Embryonic facial prominence (tissue), 1 donor: ENCODE measurements around the gene ASF1B.
A peak's percentile ranks its signal among the peaks of the same experiment; 100 is the strongest.

Experiments used
- DNase-seq: peaks from one replicate; pipeline ENCODE4 v3.0.0-alpha.2; 2016; ENCODE audit errors: extremely low spot score

ASF1B gene

DNA sequence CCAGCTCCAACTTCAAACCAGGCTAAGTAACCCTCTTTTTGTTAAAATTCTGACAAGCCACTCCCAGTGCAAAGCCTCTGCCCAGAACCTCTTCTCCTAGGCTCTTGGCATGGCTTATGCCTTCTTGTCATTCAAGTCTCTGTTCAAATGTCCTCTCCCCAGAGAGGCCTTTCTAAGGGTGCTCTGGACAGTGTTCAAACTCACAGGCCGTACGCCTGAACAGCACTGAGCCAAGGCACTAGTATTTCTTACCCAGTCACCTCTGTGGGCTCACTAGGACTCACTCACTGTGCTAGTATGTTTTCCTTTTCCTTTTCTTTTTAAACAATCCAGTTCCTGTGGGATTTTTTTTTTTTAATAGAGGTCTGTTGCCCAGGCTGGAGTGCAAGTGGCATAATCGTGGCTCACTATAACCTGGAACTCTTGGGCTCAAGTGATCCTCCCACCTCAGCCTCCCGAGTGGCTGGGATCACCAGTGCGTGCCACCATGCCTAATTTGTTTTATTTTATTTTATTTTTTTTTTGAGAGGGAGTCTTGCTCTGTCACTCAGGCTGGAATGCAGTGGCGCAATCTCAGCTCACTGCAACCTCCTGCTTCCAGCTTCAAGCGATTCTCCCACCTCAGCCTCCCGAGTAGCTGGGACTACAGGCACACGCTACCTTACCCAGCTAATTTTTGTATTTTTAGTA lies 2.3 kb upstream of the ASF1B start:
- no peak for DNase-seq

DNA sequence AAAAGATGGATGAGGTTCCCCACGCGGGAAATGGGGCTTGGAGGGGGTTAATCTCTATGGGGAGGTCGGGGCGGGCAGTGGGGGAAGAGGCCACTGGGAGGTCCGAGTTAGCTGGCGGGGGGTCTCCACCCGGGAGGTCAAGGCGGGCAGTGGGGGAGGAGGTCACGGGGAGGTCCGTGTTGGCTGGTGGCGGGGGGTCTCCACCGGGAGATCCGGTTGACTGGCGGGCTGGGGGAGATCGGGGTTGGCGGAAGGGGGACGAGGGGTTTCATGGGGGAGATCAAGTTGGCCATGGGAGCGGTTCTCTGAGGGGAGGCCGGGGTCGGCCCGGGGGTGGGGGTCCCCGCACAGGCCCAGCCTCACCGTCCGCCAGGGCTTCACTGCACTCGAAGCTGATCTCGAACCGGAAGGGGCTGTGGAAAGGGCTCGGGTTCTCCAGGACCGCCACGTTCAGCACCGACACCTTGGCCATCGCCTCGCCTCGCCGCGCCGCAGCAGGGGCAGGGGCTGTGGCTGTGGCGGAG lies 342 bp downstream of the ASF1B start:
- DNase-seq: no peak

DNA sequence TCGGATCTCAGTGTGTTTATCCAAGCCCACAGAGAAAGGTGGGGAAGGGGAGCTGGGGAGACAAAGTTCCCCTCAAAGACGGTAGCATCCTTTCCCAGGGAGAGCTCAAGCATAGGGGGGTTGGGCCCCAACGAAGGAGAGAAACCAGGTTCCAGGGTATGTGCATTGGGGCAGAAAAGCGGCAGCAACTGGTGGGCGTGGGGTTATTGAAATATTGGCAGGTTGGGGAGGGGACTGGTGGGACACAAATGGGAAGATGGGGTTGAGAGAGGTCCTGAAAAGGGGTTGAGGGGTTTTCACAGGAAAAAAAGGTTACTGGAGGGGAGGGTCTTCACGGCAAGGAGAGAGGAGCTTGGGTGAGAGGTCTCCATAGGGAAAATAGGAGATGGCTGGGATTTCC lies 1.0 kb downstream of the ASF1B start:
- DNase-seq: no peak

DNA sequence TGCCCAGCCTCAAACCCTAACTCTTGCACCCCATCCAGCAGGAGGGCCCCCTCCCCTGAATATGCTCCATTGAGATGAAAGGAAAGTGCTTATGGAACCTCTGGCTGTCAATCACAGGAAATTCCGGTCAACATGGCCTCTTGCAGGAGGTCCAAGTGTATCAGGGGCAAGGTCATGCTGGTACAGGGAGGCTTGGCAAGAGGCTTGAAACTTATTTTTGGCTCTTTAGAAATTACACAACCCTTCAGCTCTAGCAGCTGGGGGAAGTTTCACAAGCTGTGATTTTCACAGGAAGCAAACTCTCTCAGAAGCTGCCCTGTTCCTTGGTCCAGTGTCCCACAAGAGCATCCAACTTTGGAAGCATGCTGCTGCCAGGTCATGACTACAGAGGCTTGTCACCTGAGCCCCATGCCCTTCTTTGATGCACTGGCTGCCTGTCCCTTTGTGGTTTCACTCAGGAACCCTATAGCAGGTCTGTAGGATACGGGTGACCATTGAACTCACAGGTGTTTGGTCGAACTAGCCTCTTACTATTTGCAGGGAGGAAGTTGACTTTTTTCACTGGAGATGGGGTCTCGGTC lies 8.4 kb downstream of the ASF1B start:
- DNase-seq: no peak

DNA sequence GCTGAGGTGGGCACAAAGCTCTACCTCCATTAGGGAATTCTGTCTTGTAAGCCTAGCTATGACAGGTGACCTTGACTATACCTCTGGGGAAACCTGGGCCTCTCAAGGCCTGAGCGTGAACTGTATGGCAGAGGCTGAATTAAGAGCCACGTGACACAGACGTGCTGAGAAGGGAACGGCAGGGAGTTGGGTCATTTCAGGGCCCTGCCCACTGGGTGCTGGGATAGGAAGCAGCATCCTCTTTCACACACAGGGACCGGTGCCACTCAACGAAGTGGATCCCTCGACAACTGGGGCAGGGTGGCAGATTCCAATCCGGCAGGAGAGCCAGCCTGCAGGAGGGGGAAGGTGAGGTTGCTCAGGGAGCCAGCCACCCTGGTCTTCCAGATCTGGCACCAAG lies 9.2 kb downstream of the ASF1B start:
- no peak for DNase-seq

DNA sequence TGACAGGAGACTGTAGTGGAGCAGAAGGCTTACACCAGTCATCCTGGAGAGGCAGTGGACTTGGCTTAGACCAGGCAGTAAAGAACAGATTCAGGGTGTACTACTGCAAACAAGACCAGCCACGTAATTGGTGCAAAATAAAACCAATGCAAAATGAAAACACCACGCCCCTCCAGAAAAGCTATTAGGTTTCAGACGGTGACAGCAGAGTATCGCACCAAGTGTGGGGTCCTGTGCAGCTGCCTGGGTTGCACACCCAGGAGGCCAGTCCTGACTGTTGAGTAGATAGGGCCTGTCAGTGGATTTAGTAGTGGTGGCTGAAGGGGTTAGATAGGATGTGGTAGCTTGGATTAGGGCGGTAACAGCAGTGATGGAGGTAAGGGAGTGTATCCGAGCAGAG lies 13.5 kb downstream of the ASF1B start:
- DNase-seq: no peak

DNA sequence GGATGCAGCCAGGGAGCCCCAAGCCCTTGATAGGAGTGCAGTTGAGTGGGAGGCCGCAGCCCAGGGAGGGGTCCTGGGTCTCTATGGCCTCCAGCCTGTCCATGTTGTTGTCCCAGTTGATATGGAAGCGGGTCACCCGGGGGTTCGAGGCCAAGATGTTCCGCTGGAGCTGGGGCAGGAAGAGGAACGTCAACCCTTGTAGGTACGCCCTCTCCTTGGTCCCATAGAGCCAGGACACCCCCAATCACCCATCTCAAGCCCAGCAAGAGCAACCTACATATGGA lies 15.9 kb downstream of the ASF1B start:
- no peak for DNase-seq

DNA sequence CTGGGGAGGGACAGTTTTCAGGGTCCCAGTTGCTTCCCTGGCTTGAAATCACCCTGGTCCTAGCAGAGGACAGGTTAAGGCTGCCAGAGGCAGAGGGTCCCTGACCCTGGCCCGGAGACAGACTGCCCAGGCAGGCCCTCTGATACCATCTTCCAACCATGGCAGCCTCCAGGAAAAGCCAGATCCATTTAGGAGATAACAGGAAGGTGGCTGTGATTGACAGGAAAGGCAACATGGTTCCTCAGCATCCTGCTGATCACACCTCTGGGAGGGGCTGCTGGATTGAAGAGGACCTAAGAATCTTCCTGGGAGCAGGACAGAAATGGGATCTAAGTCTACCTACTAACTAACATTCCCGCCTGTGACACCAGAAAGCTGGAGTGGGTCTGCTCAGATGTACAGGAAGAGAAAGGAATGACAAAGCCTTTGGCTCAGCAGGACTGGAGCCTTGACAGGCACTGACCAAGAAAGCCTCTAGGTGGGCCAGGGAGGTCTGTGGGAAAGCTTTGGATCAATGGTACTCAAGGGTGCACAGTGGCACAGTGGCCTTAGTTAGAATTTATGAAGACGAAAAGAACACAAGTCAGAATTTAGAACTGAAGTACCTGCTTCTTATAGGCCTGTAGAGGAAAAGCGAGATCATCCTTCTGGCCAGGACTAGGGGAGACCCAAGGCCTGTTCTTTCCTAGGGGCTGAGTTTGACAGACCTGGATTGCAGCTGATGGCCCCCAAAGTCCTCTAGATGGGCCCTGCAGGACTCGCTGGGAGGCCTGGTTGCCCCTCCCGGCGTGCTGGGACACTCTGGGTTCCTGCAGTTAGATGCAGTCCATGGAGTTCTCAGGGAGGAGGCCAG lies 16.5 kb downstream of the ASF1B start:
- no peak for DNase-seq

DNA sequence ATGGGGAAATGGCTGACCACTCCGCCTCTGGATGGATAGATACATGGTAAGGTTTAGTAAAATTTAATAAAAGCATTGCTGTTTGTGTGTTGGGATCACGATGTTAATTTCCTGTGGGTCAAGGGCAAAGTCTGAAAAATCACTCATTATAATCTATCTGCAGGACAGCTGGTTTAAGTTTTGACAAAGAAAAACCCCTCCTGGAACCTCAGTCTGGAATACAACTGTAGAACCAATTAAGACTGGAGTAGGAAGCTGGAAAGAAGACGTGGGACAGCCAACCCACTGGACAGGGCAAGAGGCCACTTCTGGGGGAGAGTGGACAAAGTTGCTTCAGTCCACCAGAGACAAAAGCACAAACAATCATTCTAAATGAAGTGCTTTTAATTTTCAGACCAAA lies 17.2 kb downstream of the ASF1B start:
- DNase-seq: no peak

DNA sequence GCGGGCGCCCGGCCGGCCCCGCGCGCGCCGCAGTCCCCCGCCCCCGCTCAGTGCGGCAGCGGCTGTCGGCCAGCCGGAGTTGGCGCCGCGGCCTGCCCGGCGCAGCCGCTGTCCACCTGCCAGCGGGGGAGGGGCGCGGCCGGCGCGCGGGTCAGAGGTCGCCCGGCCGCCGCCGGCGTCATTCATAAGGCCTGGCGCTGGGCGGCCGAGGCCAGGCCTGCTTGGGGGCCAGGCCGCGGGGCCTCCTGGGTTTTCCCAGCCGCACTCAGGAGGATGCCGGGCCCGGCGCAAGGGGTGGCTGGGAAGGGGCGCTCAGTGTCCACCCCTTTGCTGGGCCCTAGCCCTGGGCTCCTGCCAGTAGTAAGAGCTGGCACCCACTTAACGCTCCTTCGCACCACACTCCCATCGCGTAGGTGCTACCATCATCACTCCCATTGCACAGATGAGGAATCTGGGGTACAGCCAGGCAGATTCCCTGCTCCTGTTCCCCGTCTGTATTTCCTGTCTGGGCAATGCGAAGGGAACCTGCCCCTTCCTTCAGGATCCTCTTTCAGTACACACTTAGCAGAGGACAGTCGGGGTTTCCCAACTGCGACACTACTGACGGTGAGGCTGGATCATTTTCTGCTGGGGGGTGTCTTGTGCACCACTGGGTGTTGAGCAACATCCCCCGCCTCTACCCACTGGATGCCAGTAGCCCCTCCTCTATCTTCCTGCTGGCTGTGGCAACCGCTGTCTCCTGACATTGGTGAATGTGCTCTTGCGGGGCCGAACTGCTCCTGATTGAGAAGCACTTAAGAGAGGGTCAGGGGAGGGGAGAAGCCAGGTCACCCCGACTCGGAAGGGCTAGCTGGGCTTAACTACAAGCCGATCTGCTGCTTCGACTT lies 18.0 kb downstream of the ASF1B start:
- no peak for DNase-seq

DNA sequence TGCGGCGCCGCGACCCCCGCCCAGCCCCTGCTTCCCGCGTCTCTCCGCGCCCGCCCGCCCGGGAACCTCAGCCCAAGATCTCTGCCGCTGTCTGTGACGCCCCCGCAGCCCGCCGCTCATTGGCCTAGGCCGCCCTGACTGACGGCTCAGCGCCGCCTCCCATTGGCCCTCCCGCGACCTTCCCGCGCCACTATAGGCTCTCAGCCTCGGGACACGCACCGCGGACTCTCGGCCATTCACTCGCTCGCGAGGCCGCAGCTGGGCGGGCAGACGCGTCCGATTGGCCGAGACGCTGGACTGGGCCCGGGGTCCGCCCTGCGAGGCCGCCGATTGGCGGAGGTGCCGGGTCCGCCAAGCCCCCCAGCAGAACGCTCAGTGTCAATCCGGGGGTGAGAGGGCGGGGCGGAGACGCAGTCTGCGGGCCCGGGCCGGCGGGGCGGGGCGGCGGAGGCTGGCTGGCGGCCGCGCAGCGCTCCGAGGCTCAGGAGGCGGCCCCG lies 18.7 kb downstream of the ASF1B start, which contains the start of gene PRKACA:
Gene PRKACA (minus strand): TSS at position 95 of the 497 bp plus-strand sequence. CDS start 215 bp downstream, outside the sequence.
- peak; percentile 96 for DNase-seq

DNA sequence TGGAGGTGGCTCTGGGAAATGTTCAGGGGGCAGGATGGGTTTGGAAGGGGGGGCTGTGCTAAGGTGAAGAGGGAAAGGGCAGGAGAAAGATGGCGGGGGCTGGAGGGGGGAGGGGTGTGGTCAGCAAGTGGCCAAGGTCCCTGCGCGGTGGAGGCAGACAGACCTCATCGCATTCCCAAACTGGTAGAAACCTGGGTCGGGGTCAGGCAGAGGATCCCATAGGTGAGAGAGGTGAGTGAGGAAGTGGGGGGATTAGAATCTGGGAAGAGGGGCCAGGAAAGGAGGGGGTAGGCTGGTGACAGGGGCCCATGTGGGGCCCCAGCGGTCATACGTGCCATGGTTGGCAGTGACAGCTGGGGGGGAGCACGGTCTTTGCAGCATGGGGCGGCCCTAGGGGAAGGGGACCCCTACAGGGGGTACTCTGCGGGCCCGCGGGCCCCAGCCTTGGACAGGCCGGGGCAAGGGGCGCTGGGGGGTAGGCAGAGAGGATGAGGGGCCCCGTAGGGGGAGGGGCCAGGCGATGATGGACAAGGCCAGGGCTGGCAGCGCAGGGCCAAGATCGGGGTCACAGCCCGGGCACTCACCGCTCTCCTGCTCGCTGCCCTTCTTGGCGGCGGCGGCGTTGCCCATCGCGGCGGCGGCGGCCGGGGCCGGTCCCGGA lies 19.3 kb downstream of the ASF1B start:
- no peak for DNase-seq

DNA sequence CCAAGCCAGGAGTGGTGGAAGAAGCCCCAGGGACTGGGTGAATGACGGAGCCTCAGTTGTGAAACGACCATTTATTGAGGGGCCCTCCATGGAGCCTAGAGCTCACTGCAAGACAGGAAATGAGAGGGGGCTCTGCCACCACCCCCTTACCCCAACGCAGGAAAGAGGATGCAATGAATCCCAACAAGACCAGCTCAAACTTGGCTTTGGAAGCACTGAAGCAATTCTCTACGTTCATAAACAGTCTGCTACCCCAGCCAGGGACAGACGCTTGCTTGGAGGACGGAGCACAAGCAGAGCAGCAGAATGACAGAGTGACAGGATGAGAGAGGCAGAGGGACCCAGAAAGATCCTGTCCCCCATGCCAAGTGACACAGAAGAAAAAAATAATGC lies 19.9 kb downstream of the ASF1B start:
- DNase-seq: no peak

DNA sequence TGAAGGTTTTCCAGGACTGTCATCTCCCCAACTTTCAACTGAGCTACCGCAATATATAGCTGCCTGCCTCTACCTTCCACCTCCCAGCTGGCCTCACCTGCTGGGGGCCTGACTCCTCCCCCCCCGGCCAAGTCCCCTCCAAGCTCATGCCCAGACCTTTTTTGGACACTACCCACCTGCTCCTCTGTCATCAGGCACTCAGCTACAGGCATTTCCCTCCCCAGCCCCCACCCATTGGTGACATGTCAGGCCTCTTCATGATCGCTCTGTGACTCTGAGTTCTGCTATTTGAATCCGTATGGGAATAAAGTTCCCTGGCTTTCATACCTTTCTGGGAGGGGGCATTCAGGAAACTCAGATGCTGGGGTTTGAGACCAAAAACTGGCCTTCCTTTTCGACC lies 20.6 kb downstream of the ASF1B start:
- DNase-seq: no peak

DNA sequence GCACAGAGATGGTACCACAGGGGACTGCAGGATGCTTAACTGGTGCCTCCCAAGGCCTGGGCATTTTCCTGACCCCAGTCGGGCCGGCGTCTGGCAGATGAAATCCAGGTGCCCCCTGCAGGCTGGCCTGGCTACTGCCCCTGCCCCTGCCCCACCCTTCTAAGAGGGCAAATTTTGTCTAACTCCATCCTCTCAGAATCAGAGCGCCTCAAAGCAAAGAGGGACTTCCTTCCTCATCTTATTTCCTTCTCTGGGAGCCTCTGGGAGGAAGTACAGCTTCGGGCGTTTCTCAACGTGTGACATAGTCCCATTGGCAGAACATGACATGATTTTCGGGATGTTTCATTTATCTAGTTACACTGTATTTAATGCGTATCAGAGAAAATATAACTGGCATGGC lies 21.5 kb downstream of the ASF1B start:
- no peak for DNase-seq

DNA sequence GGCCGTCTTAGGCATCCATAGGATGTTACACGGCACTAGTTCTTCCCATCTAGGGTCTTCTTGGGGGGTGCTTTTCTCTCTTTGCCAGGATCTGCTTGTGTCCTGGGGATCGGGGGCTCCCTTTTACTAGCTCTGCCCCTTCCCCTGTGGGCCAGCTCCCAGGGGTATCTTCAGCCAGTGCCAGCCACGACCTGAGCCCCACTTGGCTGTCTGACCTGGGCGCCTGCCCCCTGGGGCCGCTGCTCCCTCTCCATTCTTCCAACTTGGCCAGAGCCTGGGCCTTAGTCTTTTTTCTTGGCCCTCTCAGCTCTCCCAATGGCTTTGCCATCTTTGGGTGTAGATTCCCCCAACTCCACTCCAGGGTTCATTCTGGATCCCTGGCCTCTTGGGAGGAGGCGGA lies 21.9 kb downstream of the ASF1B start:
- no peak for DNase-seq

DNA sequence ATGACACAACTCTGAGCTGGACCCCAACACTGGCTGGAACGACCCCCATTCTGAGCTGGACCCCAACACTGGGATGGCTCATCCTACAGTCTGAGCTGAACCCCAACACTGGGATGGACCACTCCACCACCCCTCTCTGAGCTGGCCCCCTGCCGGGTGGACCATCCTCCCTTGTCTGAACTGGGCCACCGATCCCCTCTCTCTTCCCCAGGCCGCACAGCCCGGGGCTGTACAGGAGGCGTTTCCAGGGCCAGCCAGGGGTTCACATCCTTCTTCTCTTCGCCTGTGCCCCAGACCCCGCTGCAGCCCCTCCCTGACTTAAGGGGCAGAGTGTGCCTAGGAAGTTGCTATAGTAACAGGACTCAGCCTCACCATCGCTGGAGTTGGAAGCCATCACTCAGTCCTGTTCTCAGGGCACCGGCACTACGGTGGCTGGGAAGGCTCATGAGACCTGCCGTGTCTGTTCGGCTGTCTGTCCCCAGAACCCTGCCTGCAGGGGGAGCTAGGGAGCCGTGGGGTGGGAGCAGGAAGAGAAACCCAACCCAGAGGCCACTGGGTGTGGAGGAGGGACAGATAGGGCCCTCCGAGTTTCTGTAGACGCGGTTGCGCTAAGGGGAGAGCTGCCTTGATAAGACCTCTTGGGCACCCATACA lies 22.5 kb downstream of the ASF1B start:
- no peak for DNase-seq

DNA sequence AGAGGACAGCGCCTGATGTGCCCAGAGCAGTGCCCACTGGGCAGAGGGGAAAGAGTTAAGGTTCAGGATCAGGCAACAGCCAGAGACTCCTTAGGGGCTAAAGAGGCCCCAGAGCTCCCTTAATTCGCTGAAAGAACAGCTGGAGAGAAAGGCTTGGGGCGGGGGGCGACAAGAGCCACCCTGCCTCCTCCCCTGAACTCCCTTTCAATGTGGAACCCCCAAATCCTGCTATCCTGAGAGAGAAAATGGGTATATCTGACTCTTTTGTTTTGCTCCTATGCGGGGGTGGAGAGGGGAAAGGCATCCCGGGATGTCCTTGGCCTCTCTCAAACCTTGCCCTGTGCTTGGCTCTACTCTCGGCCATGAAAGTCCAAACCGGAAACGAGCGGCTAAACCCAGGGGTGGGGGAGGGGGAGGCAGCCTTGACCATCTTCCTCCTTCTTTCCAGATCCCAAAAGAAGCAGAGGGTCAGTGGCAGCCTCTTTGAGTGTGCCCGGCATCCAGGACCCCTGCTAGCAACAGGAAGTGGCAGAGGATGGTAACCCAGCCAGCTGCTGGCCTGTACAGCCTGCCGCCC lies 23.5 kb downstream of the ASF1B start:
- no peak for DNase-seq

DNA sequence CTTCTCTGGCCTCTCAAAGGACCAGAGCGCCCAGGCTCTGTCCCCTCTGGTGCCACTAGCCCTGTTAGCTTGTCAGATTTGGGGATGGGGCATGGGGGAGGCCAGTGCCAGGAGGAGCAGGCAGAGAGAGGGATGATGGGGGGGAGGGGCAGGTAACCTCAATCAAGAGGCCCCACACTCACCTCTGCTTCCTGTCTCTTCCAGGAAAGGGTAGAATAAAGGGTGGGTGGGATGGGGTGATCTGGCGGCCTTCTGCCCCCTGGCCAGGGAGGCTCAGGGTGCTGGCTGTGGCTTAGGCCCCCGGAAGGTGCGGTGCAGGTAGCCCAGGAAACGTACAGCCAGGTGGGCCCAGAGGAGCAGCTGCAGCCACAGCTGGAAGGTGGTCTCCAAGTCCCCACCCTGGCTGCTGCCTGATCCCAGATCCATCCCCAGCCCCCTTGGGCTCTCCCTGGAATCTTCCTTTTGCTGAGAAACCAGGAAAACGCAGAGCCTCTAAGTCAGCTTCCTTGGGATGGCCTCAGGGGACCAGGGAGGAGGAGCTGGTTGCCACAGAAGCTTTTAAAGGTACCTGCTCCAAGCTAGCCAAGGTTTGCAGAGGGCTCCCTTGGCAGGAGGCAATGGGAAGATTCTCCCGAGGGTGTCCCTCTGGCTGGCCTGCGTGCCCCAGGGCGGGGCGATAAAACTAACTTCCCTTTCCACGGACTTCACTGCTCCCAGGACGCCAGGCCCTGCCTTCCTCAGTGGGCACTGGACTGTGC lies 24.2 kb downstream of the ASF1B start:
- no peak for DNase-seq

DNA sequence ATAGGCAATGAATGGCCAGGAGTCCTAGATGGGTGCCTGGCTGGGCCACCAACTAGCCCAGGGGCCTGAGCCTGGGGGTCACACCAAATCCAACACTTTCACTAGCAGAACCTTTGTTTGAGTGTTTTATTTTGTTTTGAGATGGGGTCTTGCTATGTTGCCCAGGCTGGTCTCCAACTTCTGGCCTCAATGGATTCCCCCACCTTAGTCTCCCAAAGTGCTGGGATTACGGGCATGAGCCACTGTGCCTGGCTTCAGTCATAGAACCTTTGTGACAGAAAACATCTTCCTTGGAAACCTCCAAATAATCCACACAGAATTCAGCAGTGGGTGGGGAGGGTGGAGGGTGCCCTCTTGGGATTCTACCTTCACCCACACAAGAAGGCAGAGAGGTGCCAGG lies 24.9 kb downstream of the ASF1B start:
- no peak for DNase-seq
